ENCODE data around the gene RPGR.

Gene RPGR

DNA sequence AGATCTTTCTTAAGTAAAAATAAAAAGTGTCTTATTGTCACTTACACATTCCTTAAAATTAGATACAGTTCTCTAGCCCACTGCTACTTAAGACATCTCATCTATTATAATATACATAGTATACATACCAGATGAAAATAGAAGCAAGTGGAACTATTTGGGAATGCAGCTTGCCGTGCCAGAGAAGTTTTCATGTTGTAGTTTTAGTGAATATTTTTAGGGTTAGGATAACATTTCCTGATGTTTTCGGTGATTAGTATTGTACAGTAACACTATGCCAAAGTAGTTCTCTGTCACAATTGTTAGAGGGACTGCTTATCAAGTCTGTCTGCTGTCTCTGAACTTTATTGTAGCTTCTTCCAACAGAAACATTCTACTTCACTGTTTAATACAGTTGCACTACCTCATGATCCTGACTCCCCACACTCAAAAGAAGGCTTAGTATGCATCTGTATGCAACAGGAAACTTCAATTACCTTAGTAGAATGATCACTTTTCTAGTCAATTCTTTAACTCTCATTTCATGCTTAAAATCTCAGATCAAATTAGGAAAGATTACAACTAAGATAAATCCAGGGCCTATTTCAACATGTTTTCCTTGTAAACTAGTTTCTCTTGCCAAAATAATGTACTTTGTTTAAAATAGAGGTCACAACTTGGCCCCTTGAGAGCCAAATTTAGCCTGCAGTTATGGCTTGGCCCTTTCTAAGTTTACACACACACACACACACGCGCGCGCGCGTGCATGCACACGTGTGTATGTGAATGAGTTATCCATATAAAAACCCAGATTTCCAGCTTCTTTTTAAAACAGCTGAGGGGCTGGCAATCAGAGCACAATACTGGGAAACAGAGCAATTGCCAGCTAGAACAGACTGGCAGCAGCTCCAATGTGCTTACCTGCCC is 64.3 kb downstream of the RPGR start:
- in situ Hi-C loops (cut with HindIII; ENCODE audit: low sequenced_read_pairs) = no loop called here

DNA sequence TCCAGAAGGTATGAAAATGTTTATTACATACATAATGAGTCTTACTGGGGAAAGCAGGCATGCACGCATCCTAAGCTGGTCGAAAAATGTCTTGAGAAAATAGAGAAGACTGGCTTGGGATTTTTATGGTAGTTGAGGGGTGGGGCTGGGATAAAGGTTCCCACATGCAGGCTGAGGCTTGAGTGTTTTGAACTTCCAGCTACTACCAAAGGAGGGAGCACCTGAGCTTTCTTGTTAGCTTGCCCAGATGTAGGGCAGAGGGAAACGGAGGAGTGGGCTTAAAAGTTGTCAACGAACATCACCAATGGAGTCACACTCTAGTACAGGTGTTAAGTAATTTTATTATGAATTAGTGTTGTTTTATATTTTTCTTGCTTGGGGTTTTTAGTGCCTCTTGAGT is 67.1 kb downstream of the RPGR start:
- in situ Hi-C loops (cut with HindIII; ENCODE audit: low sequenced_read_pairs) = no loop called here

GRCh38 chrX:38256019-38256418 is 71.3 kb downstream of the RPGR start:
- in situ Hi-C loops (cut with HindIII; ENCODE audit: low sequenced_read_pairs) = no loop called here

DNA sequence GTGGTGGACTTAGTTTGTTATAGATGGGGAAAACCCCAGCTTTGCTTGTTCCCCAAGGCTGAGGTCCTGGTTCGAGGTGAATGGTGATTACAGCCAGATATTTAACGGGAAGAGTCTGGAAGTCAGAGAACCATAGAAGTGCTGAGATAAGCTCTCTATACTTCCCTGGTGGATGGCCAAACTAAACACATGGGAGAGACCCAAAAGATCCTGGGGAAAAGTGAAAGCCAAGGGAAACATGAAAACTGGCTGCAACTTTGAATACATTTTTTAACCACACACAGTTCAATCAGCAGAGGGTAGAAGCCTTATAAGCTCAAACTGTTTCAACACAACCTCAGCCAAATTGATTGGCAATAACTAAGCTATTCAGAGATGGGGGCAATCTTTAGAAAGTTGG is 77.3 kb downstream of the RPGR start:
- in situ Hi-C loops (cut with HindIII; ENCODE audit: low sequenced_read_pairs) = no loop called here

- in situ Hi-C loops (cut with HindIII; ENCODE audit: low sequenced_read_pairs) = no loop called here
Measured at GRCh38 chrX:38247051-38247450, 80.3 kb downstream of the RPGR start.

DNA sequence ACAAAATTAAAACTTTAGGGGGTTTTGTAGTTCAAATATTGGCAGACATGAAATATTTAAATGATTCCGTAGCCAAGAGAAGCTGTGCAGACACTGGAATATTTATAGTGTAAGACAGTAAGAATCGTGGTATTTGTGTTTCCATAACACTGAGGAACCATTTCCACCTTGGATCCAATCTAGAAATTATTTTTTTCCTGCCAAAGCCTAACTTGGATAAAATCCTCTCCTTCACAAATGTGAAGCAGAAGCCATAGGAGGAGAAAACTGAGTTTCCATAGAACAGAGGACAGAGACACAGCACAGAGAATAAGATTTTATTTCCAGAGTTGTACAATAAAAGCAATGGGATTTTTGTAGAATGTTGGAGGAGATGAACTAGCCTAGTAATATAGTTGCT is 86.8 kb downstream of the RPGR start:
- in situ Hi-C loops (cut with HindIII; ENCODE audit: low sequenced_read_pairs) = no loop called here

DNA sequence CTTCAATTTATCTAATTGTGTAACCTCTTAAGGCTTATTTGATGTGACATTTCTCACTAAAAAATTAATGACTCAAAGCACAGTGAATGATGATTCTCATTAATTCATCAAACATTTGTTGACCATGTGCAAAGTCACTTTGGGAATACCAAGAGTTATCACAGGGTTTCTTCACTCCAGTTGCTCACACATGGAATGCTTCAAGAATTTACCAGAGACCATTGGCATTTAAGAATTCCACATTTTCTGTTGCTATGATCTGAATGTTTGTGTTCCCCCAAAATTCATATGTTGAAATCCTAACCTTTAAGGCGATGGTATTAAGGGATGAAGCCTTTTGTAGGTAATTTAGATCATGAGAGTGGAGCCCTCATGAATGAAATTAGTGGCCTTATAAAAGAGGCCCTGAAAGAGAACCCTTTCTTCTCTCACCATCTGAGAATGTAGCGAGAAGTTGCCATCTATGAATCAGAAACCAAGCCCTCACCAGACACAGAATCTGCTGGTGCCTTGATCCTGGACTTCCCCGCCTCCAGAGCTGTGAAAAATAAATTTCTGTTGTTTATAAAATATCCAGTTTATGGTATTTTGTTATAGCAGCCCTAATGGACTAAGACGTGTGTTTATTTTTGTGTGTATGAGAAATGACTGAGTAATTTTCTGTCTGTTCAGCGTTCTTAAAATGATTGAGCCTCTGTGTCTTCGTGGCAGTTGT is 90.3 kb downstream of the RPGR start:
- in situ Hi-C loops (cut with HindIII; ENCODE audit: low sequenced_read_pairs) = no loop called here

GRCh38 chrX:38233891-38234667 is 93.2 kb downstream of the RPGR start:
- in situ Hi-C loops (cut with HindIII; ENCODE audit: low sequenced_read_pairs) = no loop called here

DNA sequence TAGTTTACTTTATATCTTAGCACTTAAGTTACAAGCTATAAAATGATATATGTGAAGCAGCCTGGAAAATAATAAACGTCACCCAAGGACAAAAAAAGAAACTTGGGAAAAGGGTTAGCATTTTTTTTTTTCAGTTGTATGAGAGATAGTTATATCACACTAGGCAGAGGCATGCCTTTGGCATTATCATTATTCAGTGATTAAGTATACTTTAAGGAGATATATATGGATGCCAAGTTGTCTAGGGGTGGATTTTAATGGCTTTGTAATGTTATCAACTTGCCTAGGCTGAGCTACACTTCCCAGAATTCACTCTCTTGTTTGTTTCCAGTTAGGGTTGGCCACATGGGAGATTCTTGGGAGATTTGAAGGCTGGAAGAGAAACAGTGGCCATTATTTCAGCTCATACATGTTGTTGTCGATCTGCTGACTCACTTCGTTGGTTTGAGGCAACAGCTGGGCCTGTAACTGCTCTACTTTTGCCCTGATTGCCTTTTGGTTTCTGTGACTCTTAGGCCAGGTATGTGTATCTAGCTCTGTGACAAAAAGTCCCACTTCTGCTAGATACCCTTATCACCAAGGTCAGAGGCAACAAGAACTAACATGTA is 95.1 kb downstream of the RPGR start:
- in situ Hi-C loops (cut with HindIII; ENCODE audit: low sequenced_read_pairs) = no loop called here

GRCh38 chrX:38225093-38225492 is 102.2 kb downstream of the RPGR start:
- in situ Hi-C loops (cut with HindIII; ENCODE audit: low sequenced_read_pairs) = no loop called here

- in situ Hi-C loops (cut with HindIII; ENCODE audit: low sequenced_read_pairs) = no loop called here
Measured at GRCh38 chrX:38224160-38224559, 103.1 kb downstream of the RPGR start.

- in situ Hi-C loops (cut with HindIII; ENCODE audit: low sequenced_read_pairs) = no loop called here
Measured at GRCh38 chrX:38221391-38221929, 105.8 kb downstream of the RPGR start.

GRCh38 chrX:38220415-38221390 is 106.6 kb downstream of the RPGR start, which contains the start of gene SRPX:
TSS of gene SRPX (minus strand) at chrX:38220871. CDS start at chrX:38220792, 79 bp downstream.
- in situ Hi-C loops (cut with HindIII; ENCODE audit: low sequenced_read_pairs) = no loop called here

GRCh38 chrX:38220024-38220414 is 107.3 kb downstream of the RPGR start:
- in situ Hi-C loops (cut with HindIII; ENCODE audit: low sequenced_read_pairs) = no loop called here

All from endothelial cell of hepatic sinusoid (primary cell).